Measurements from ENCODE around the gene TMPRSS9.

TMPRSS9 gene

GRCh38 chr19:2318923-2319322 lies 41.1 kb upstream of the TMPRSS9 start:
- Histone ChIP-seq H3F3A (ENCODE audit: low read depth) (no peaks in the 10 kb centered on the region), H3K79me2 (ENCODE audit: insufficient read depth, low read length) (no peaks in the 10 kb centered on the region; the same call in 1 of the 2 replicates), H3K9me2 (replicated peaks; ENCODE audit: low read depth, low read length) (no peaks in the 10 kb centered on the region), H3K4me1 (ENCODE audit: insufficient read depth, low read length, poor library complexity, severe bottlenecking) (peaks cover 4% of the 10 kb centered on the region), H3K9ac (ENCODE audit: low read depth, low read length, poor library complexity, severe bottlenecking) (no peak overlapping the region), H3K9me3 (ENCODE audit: insufficient read depth, low read depth, low read length) (no peaks in the 10 kb centered on the region), H3K4me3 (ENCODE audit: low read length, poor library complexity, severe bottlenecking) (no peak overlapping the region), H3K4me2 (ENCODE audit: low read depth, low read length, poor library complexity, severe bottlenecking) (peak overlapping the region; percentile 1), H4K20me1 (ENCODE audit: insufficient read depth, low read length, poor library complexity, severe bottlenecking) (no peaks in the 10 kb centered on the region), H2AFZ (ENCODE audit: low read length) (no peak overlapping the region), H3K27me3 (ENCODE audit: insufficient read depth, low read length, poor library complexity, severe bottlenecking) (no peaks in the 10 kb centered on the region), H3K36me3 (ENCODE audit: insufficient read depth, low read length) (no peaks in the 10 kb centered on the region)
- TF ChIP-seq, protein P1, sequence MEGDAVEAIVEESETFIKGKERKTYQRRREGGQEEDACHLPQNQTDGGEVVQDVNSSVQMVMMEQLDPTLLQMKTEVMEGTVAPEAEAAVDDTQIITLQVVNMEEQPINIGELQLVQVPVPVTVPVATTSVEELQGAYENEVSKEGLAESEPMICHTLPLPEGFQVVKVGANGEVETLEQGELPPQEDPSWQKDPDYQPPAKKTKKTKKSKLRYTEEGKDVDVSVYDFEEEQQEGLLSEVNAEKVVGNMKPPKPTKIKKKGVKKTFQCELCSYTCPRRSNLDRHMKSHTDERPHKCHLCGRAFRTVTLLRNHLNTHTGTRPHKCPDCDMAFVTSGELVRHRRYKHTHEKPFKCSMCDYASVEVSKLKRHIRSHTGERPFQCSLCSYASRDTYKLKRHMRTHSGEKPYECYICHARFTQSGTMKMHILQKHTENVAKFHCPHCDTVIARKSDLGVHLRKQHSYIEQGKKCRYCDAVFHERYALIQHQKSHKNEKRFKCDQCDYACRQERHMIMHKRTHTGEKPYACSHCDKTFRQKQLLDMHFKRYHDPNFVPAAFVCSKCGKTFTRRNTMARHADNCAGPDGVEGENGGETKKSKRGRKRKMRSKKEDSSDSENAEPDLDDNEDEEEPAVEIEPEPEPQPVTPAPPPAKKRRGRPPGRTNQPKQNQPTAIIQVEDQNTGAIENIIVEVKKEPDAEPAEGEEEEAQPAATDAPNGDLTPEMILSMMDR (conservative IDR thresholded peaks at IDR 0.05; ENCODE audit: low read length) = no peak
- TF ChIP-seq EZH2phosphoT487 (IDR thresholded peaks at IDR 0.05; ENCODE audit: borderline replicate concordance) = no peak

DNA sequence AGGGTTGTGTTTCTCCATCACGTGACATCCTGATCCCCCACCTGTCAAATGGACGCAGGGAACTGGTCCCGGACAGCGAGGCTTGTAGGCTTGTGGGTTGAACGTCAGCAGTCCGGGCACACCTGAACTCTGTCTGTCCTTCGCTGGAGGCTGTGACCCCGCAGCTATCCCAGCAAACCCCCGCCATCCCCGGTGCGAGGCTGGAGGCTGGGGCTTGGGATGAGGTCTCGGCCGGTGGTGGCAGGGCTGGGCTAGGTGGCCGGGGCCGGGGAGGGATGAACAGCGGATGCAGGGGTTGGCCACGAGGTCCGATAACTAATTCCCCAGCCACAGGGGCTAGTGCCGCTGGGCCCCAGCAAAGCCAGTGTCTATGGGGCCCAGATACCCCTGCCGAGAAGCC lies 40.5 kb upstream of the TMPRSS9 start:
- no peak overlapping the region for H3K9ac ChIP-seq (ENCODE audit: low read depth, low read length, poor library complexity, severe bottlenecking)
- no peak for TF ChIP-seq EZH2phosphoT487 (IDR thresholded peaks at IDR 0.05; ENCODE audit: borderline replicate concordance)
- TF ChIP-seq, protein P1 (conservative IDR thresholded peaks at IDR 0.05; ENCODE audit: low read length) = no peak
- H3K4me1 ChIP-seq (ENCODE audit: insufficient read depth, low read length, poor library complexity, severe bottlenecking) = peaks cover 4% of the 10 kb centered on the region

DNA sequence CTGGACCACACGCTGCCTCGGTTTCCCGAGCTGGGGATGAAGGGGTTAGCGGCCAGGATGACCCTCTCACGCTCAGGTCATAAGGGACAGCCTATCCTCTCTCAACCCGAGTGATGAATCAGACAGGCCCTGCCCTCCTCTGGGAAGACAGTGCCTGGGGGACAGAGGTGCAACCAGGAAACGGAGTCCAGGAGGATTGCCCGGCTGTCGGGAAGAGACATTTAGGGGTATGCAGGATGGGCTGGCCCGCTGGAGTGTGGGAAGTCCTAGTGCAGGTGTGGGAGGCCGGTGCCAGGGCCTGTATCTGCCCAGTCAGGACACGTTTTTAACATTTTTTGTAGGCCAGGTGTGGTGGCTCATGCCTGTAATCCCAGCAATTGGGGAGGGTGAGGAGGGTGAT lies 40.0 kb upstream of the TMPRSS9 start:
- Histone ChIP-seq H3F3A (ENCODE audit: low read depth) (no peaks in the 10 kb centered on the region), H3K9ac (ENCODE audit: low read depth, low read length, poor library complexity, severe bottlenecking) (no peak overlapping the region), H3K36me3 (ENCODE audit: insufficient read depth, low read length) (no peaks in the 10 kb centered on the region), H3K27me3 (ENCODE audit: insufficient read depth, low read length, poor library complexity, severe bottlenecking) (no peaks in the 10 kb centered on the region), H4K20me1 (ENCODE audit: insufficient read depth, low read length, poor library complexity, severe bottlenecking) (peaks cover 3% of the 10 kb centered on the region), H2AFZ (ENCODE audit: low read length) (no peak overlapping the region), H3K9me3 (ENCODE audit: insufficient read depth, low read depth, low read length) (no peaks in the 10 kb centered on the region), H3K4me2 (ENCODE audit: low read depth, low read length, poor library complexity, severe bottlenecking) (no peak overlapping the region), H3K79me2 (ENCODE audit: insufficient read depth, low read length) (peaks cover 11% of the 10 kb centered on the region; the same call in 1 of the 2 replicates), H3K4me1 (ENCODE audit: insufficient read depth, low read length, poor library complexity, severe bottlenecking) (peaks cover 6% of the 10 kb centered on the region), H3K9me2 (replicated peaks; ENCODE audit: low read depth, low read length) (no peaks in the 10 kb centered on the region), H3K4me3 (ENCODE audit: low read length, poor library complexity, severe bottlenecking) (no peak overlapping the region)
- TF ChIP-seq, protein P1 (conservative IDR thresholded peaks at IDR 0.05; ENCODE audit: low read length) = no peak
- no peak for TF ChIP-seq EZH2phosphoT487 (IDR thresholded peaks at IDR 0.05; ENCODE audit: borderline replicate concordance)

More for the DNA sequence above, 40.5 kb upstream of the TMPRSS9 start:
- no peaks in the 10 kb centered on the region for H3K9me2 ChIP-seq (replicated peaks; ENCODE audit: low read depth, low read length)
- no peak overlapping the region for H3K4me3 ChIP-seq (ENCODE audit: low read length, poor library complexity, severe bottlenecking)
- H3K79me2 ChIP-seq (ENCODE audit: insufficient read depth, low read length) = peaks cover 6% of the 10 kb centered on the region; the same call in 1 of the 2 replicates
- H3K9me3 ChIP-seq (ENCODE audit: insufficient read depth, low read depth, low read length) = no peaks in the 10 kb centered on the region
- H3K4me2 ChIP-seq (ENCODE audit: low read depth, low read length, poor library complexity, severe bottlenecking) = no peak overlapping the region
- H3F3A ChIP-seq (ENCODE audit: low read depth) = no peaks in the 10 kb centered on the region
- H3K27me3 ChIP-seq (ENCODE audit: insufficient read depth, low read length, poor library complexity, severe bottlenecking) = no peaks in the 10 kb centered on the region
- no peaks in the 10 kb centered on the region for H3K36me3 ChIP-seq (ENCODE audit: insufficient read depth, low read length)
- H4K20me1 ChIP-seq (ENCODE audit: insufficient read depth, low read length, poor library complexity, severe bottlenecking) = no peaks in the 10 kb centered on the region
- no peak overlapping the region for H2AFZ ChIP-seq (ENCODE audit: low read length)
